ENCODE data around the gene HOXA10.

The HOXA10 gene

GRCh38 chr7:27166531-27167505 is 7.3 kb downstream of the HOXA10 start:
- peaks cover 79% of the 10 kb centered on the region for H3K36me3 Mint-ChIP-seq (ENCODE audit: low read depth)
- peak; percentile 47 for DNase-seq
- H3K27me3 Mint-ChIP-seq (ENCODE audit: low read depth, poor library complexity): peaks cover 19% of the 10 kb centered on the region
- H3K4me3 Mint-ChIP-seq: peak overlapping the region; percentile 97
- peaks cover 35% of the 10 kb centered on the region for H3K4me1 Mint-ChIP-seq
- H3K27ac Mint-ChIP-seq: peak overlapping the region; percentile 98
- TF ChIP-seq CTCF (IDR thresholded peaks at IDR 0.05): no peak
- no peaks in the 10 kb centered on the region for H3K9me3 Mint-ChIP-seq

- DNase-seq: peak; percentile 60
- Mint-ChIP-seq H3K36me3 (ENCODE audit: low read depth) (peaks cover 72% of the 10 kb centered on the region), H3K4me3 (peak overlapping the region; percentile 97), H3K27ac (peak overlapping the region; percentile 99), H3K9me3 (no peaks in the 10 kb centered on the region), H3K4me1 (peaks cover 28% of the 10 kb centered on the region), H3K27me3 (ENCODE audit: low read depth, poor library complexity) (peaks cover 13% of the 10 kb centered on the region)
- TF ChIP-seq CTCF (IDR thresholded peaks at IDR 0.05): no peak
Measured at GRCh38 chr7:27165996-27166530, 8.1 kb downstream of the HOXA10 start.

- Mint-ChIP-seq H3K4me1 (peaks cover 21% of the 10 kb centered on the region), H3K4me3 (peak within 1 kb of the TSS; percentile 97), H3K36me3 (ENCODE audit: low read depth) (peaks cover 64% of the 10 kb centered on the region), H3K27ac (peak within 1 kb of the TSS; percentile 99), H3K9me3 (no peaks in the 10 kb centered on the region), H3K27me3 (ENCODE audit: low read depth, poor library complexity) (peaks cover 12% of the 10 kb centered on the region)
- peak; percentile 73 for DNase-seq
- TF ChIP-seq CTCF (IDR thresholded peaks at IDR 0.05): no peak
Measured at GRCh38 chr7:27165089-27165995, 8.8 kb downstream of the HOXA10 start, which contains the start of gene HOXA9. Gene HOXA9 (minus strand): TSS chr7:27165537. CDS start chr7:27165457, 80 bp downstream.

- Mint-ChIP-seq H3K27ac (peak overlapping the region; percentile 99), H3K9me3 (no peaks in the 10 kb centered on the region), H3K27me3 (ENCODE audit: low read depth, poor library complexity) (peaks cover 9% of the 10 kb centered on the region), H3K4me3 (peak overlapping the region; percentile 97), H3K36me3 (ENCODE audit: low read depth) (peaks cover 60% of the 10 kb centered on the region), H3K4me1 (peaks cover 24% of the 10 kb centered on the region)
- peak; percentile 62 for DNase-seq
- no peak for TF ChIP-seq CTCF (IDR thresholded peaks at IDR 0.05)
Measured at GRCh38 chr7:27164367-27165088, 9.6 kb downstream of the HOXA10 start.

GRCh38 chr7:27164045-27164366 is 10.1 kb downstream of the HOXA10 start:
- Mint-ChIP-seq H3K27me3 (ENCODE audit: low read depth, poor library complexity) (peaks cover 9% of the 10 kb centered on the region), H3K9me3 (no peaks in the 10 kb centered on the region), H3K4me1 (peaks cover 29% of the 10 kb centered on the region), H3K27ac (peak overlapping the region; percentile 99), H3K36me3 (ENCODE audit: low read depth) (peaks cover 59% of the 10 kb centered on the region), H3K4me3 (peak overlapping the region; percentile 97)
- no peak for DNase-seq
- no peak for TF ChIP-seq CTCF (IDR thresholded peaks at IDR 0.05)

Measured in nephron progenitor cell (in vitro differentiated cells).